GF-D8 (cell line): Measurements from ENCODE around the gene AQP12B.

Experiments used
- DNase-seq: peaks from one replicate; lab custom pipeline; 2025; lab: John Stamatoyannopoulos, UW

Gene AQP12B

DNA sequence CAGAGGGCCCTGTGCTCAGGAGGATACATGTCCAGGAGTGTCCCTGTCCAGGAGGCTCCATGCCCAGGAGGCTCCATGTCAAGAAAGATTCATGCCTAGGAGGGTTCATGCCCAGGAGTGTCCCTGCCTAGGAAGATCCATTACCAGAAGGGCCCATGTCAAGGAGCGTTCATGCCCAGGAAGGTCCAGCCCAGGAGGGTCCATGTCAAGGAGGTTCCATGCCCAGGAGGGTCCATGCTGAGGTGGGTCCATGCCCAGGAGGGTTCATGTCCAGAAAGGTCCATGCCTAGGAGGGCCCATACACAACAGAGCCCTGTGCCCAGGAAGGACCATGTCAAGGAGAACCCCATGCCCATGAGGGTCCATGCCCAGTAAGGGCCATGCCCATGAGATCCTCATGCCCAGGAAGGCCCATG is 50.4 kb downstream of the AQP12B start:
- no peak for DNase-seq

DNA sequence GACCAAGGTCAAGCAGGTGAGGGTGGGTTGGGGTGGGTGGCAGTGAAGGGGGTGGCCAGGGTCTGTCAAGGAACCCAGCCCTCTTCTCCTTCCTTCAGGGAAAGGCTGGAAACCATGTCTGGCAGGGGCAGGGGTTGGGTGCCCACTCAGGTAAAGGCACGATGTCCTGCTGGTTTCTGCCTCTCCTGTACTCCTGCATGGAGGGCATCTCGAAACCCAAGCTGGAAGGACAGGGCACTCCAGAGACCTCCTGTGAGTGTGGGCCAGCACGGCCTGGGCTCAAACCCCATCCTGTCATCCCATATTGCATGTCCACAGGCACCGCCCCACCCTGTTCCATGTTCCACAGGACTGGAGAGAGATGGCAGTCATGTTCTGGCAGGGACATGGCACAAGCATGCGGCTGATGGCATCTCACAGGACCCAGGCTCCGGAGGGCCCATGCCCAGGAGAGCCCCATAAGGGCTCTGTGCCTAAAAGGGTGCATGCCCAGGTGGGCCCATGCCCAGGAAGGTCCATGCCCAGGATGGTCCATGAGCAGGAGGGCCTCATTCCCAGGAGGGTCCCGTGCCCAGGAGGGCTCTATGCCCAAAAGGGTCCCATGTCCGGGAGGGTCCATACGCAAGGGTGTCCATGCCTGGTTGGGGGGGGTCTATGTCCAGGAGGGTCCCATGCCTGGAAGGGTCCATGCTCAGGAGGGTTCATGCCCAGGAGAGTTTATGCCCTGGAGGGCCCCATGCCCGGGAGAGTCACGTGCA is 51.0 kb downstream of the AQP12B start:
- DNase-seq: no peak

GRCh38 chr2:240630771-240631547 is 51.7 kb downstream of the AQP12B start:
- no peak for DNase-seq

DNA sequence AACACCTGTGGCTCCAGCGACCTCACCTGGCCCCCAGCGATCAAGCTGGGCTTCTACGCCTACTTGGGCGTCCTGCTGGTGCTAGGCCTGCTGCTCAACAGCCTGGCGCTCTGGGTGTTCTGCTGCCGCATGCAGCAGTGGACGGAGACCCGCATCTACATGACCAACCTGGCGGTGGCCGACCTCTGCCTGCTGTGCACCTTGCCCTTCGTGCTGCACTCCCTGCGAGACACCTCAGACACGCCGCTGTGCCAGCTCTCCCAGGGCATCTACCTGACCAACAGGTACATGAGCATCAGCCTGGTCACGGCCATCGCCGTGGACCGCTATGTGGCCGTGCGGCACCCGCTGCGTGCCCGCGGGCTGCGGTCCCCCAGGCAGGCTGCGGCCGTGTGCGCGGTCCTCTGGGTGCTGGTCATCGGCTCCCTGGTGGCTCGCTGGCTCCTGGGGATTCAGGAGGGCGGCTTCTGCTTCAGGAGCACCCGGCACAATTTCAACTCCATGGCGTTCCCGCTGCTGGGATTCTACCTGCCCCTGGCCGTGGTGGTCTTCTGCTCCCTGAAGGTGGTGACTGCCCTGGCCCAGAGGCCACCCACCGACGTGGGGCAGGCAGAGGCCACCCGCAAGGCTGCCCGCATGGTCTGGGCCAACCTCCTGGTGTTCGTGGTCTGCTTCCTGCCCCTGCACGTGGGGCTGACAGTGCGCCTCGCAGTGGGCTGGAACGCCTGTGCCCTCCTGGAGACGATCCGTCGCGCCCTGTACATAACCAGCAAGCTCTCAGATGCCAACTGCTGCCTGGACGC is 52.5 kb downstream of the AQP12B start:
- no peak for DNase-seq

DNA sequence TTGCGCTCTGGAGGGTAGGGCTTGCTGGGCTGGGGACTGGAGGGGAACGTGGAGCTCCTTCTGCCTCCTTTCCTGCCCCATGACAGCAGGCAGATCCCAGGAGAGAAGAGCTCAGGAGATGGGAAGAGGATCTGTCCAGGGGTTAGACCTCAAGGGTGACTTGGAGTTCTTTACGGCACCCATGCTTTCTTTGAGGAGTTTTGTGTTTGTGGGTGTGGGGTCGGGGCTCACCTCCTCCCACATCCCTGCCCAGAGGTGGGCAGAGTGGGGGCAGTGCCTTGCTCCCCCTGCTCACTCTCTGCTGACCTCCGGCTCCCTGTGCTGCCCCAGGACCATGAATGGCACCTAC is 53.1 kb downstream of the AQP12B start:
- no peak for DNase-seq

- no peak for DNase-seq
Observed at GRCh38 chr2:240628808-240629618, 53.7 kb downstream of the AQP12B start.

- DNase-seq: no peak
Observed at GRCh38 chr2:240628507-240628807, 54.2 kb downstream of the AQP12B start.

DNA sequence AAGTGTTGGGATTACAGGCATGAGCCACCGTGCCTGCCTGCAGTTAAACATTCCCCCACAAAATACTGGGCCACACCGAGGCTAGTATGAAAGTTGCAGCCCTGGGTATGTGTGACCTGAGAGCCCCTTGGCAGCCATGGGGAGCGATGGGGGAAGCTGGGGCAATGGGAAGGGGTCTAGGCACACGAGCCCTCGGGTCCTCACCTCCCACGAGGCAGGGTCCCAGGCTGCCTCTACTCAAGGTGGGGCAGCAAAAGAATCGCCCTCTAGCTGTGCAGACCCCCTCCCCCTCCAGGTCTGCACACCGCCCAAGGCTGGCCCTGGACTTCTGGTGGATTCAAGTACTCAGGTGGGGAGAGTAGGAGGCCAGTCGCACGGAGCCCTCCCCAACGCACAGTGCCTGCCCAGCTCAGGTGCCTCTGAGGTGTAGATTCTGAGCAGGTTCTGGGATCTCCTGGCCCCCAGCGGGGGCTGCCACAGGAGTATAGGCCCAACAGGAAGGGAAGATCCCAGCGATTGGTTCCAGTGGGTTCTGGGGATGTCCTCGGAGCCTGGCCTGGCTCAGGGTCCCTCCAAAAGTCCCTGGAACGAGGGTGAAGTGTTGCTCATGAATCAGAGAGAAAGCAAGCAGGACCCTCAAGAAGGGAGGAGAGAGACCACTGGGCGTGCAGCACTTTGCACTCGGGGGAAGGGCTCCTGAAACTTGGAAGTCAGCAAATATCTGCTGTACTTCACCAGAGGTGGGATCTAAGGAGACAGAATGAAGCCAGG is 54.8 kb downstream of the AQP12B start:
- no peak for DNase-seq

- peak; percentile 75 for DNase-seq
Observed at GRCh38 chr2:240626531-240627300, 56.0 kb downstream of the AQP12B start.
